Measurements from ENCODE around the gene GPC3. TPM values are rescaled to one million over a fixed set of nuclear protein-coding genes. Genes with fewer than 3 reads are reported as not detected.

Gene GPC3
- total RNA-seq, 4 donors from 2014 or later: 3.3 to 172 (median 21.2) TPM

DNA sequence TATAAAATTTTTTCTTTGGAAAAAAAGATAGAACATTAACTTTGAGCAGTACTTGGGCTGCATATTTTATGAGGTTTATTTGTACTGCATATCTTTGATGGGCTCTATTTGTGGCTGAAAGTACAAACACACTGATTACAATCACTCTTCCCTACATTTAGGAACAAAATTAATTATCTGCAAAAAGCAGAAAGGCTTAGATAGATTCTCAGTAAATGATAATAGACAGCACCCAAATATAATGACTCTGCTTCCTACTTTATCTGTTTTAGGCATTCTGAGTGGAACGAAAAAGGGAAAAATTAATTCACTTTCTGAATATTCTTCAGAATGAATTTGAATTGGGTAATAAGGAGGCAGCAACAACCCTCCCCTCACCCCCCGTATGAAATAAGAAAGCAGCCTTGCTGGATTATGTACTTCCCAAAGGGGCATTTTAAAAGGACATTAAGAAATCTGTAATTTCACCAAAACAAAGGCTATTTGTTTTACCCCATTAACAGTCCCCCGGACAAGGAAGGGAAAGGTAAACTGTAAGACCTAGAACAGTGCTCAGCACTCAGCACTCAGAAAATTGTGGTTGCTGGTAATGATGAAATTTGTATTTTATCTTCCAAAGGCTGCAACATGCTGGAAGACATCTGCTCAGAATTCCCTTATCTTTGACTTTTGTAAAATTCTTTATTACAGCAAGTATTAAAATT is 242.6 kb downstream of the GPC3 start:
- TF ChIP-seq POLR2A (IDR thresholded peaks at IDR 0.05) (no peak), CTCF (IDR thresholded peaks at IDR 0.05) (no peak)
- Histone ChIP-seq H3K9me3 (no peaks in the 10 kb centered on the region), H3K27ac (no peak overlapping the region), H3K4me3 (no peak overlapping the region), H3K36me3 (no peaks in the 10 kb centered on the region), H3K27me3 (peaks cover 0 to 9% of the 10 kb centered on the region in 2 donors), H3K4me1 (no peaks in the 10 kb centered on the region)
- intact Hi-C loops (cut with DNase I; ENCODE audit: low total_unique reads): no loop called here
- DNase-seq: no peak

DNA sequence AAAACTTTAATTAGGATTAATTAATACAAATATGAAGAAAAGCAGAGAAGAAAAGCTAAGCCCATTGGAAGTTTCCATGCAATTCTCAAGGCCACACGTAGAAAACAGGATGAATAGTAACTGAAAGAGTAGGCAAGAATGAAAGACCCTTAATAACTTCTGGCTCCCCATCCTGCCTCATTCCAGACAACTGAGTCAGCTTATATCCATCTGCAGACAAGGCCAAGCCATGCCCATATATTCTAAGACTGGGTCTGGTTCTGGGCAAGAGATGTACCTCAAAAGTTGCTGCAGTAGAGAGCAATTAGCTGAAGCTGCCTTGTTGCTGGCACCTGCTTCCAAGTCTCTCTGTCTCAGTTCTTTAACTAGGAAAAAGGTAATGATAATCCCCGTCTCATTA is 244.1 kb downstream of the GPC3 start:
- intact Hi-C loops (cut with DNase I; ENCODE audit: low total_unique reads): no loop called here
- Histone ChIP-seq H3K27ac (no peak overlapping the region), H3K27me3 (peaks cover 0 to 3% of the 10 kb centered on the region in 2 donors), H3K36me3 (no peaks in the 10 kb centered on the region), H3K4me1 (no peaks in the 10 kb centered on the region), H3K4me3 (no peak overlapping the region), H3K9me3 (no peaks in the 10 kb centered on the region)
- no peak for TF ChIP-seq POLR2A (IDR thresholded peaks at IDR 0.05)
- TF ChIP-seq CTCF (IDR thresholded peaks at IDR 0.05): no peak
- DNase-seq: no peak

DNA sequence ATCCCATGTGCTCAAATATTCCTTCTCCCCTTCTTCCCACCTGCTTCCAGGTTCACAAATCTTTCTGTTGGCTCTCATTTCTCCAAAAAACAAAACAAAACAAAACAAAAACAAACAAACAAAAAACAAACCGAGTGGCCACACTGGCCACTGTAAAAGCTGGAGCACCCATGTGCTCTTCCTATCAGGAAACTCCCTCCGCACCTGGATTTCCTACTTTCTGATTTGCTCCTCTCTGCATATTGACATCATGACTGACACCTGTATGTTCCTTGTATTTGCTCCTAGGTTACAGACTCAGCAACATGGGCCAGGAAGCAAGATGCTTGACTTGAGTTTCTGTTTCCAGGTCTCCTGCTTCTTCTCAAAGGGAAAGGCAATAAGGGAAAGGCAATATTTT is 258.8 kb downstream of the GPC3 start:
- DNase-seq: no peak
- Histone ChIP-seq H3K9me3 (no peaks in the 10 kb centered on the region), H3K4me3 (no peak overlapping the region), H3K4me1 (no peaks in the 10 kb centered on the region), H3K27me3 (no peaks in the 10 kb centered on the region), H3K27ac (no peak overlapping the region), H3K36me3 (no peaks in the 10 kb centered on the region)
- intact Hi-C loops (cut with DNase I; ENCODE audit: low total_unique reads): no loop called here
- no peak for TF ChIP-seq POLR2A (IDR thresholded peaks at IDR 0.05)
- no peak for TF ChIP-seq CTCF (IDR thresholded peaks at IDR 0.05)

GRCh38 chrX:133726211-133726630 is 259.2 kb downstream of the GPC3 start:
- H3K4me3 ChIP-seq: no peak overlapping the region
- no peak for DNase-seq
- no peak overlapping the region for H3K27ac ChIP-seq
- H3K9me3 ChIP-seq: no peaks in the 10 kb centered on the region
- intact Hi-C loops (cut with DNase I; ENCODE audit: low total_unique reads): no loop called here
- H3K27me3 ChIP-seq: no peaks in the 10 kb centered on the region
- no peaks in the 10 kb centered on the region for H3K4me1 ChIP-seq
- no peaks in the 10 kb centered on the region for H3K36me3 ChIP-seq
- no peak for TF ChIP-seq CTCF (IDR thresholded peaks at IDR 0.05)

GRCh38 chrX:133723930-133724329 is 261.5 kb downstream of the GPC3 start:
- no peak for DNase-seq
- H3K9me3 ChIP-seq: no peaks in the 10 kb centered on the region
- no peak overlapping the region for H3K27ac ChIP-seq
- H3K36me3 ChIP-seq: no peaks in the 10 kb centered on the region
- H3K27me3 ChIP-seq: no peaks in the 10 kb centered on the region
- TF ChIP-seq CTCF (IDR thresholded peaks at IDR 0.05): no peak
- TF ChIP-seq POLR2A (IDR thresholded peaks at IDR 0.05): no peak
- no peaks in the 10 kb centered on the region for H3K4me1 ChIP-seq
- no peak overlapping the region for H3K4me3 ChIP-seq
- intact Hi-C loops (cut with DNase I; ENCODE audit: low total_unique reads): no loop called here
